HEK293T (cell line): Measurements from ENCODE around the gene CNOT1.
"Not testable (repeated sequence)": the region's sequence is repeated elsewhere in the genome, so short reads cannot be mapped to it uniquely, and the experiment has no call there.

Source experiments
- CTCF ChIA-PET: fragments of 350-600 bp; formaldehyde crosslinking; extraction: SDS; loops from one replicate; lab custom pipeline; 2021; ENCODE audit warnings: antibody characterized with exemption, inconsistent platforms; lab: Yijun Ruan, JAX
- POLR2A ChIA-PET: fragments of 350-600 bp; formaldehyde crosslinking; extraction: SDS; loops from one replicate; lab custom pipeline; 2020; ENCODE audit warnings: antibody characterized with exemption, inconsistent platforms; lab: Yijun Ruan, JAX
- DNase-seq: peaks from one replicate; pipeline ENCODE4 v3.0.0; 2012; ENCODE audit warnings: mixed read lengths; ENCODE audit errors: extremely low spot score
- ARNT ChIP-seq: fragments of 450-650 bp; IDR thresholded peaks from 2 replicates; pipeline ENCODE4 v1.6.1; 2017; ENCODE audit warnings: mild to moderate bottlenecking
- BHLHE40 ChIP-seq: fragments of 450-650 bp; IDR thresholded peaks from 2 replicates; pipeline ENCODE4 v1.6.1; 2016; ENCODE audit warnings: mild to moderate bottlenecking, moderate library complexity, borderline replicate concordance
- CTBP1 ChIP-seq: fragments of 450-650 bp; IDR thresholded peaks from 2 replicates; pipeline ENCODE4 v1.6.1; 2016; ENCODE audit warnings: borderline replicate concordance
- ELF4 ChIP-seq: fragments of 450-650 bp; IDR thresholded peaks from 2 replicates; pipeline ENCODE4 v1.6.1; 2017; ENCODE audit warnings: antibody characterized with exemption
- FOXA1 ChIP-seq: fragments of 450-650 bp; IDR thresholded peaks from 2 replicates; pipeline ENCODE4 v1.6.1; 2016; ENCODE audit warnings: mild to moderate bottlenecking
- FOXK2 ChIP-seq: fragments of 450-650 bp; IDR thresholded peaks from 2 replicates; pipeline ENCODE4 v1.6.1; 2016; ENCODE audit warnings: mild to moderate bottlenecking
- FOXM1 ChIP-seq: fragments of 450-650 bp; IDR thresholded peaks from 2 replicates; pipeline ENCODE4 v1.6.1; 2017; ENCODE audit warnings: mild to moderate bottlenecking, borderline replicate concordance
- HDGF ChIP-seq: fragments of 450-650 bp; IDR thresholded peaks from 2 replicates; pipeline ENCODE4 v1.6.1; 2017; ENCODE audit warnings: antibody characterized with exemption, borderline replicate concordance
- L3MBTL2 ChIP-seq: fragments of 450-650 bp; conservative IDR thresholded peaks from 2 replicates; pipeline ENCODE4 v1.6.1; 2016; ENCODE audit warnings: mild to moderate bottlenecking
- LEF1 ChIP-seq: fragments of 450-650 bp; IDR thresholded peaks from 2 replicates; pipeline ENCODE4 v1.6.1; 2017; ENCODE audit warnings: mild to moderate bottlenecking, borderline replicate concordance
- NFRKB ChIP-seq: fragments of 450-650 bp; IDR thresholded peaks from 2 replicates; pipeline ENCODE4 v1.6.1; 2016; ENCODE audit warnings: mild to moderate bottlenecking, moderate library complexity
- PKNOX1 ChIP-seq: fragments of 450-650 bp; IDR thresholded peaks from 2 replicates; pipeline ENCODE4 v1.6.1; 2016
- SP1 ChIP-seq: fragments of 450-650 bp; IDR thresholded peaks from 2 replicates; pipeline ENCODE4 v1.6.1; 2017
- SUZ12 ChIP-seq: fragments of 450-650 bp; IDR thresholded peaks from 2 replicates; pipeline ENCODE4 v1.6.1; 2016; ENCODE audit warnings: mild to moderate bottlenecking
- TARDBP ChIP-seq: fragments of 450-650 bp; IDR thresholded peaks from 2 replicates; pipeline ENCODE4 v1.6.1; 2016
- ZNF384 ChIP-seq: fragments of 450-650 bp; IDR thresholded peaks from 2 replicates; pipeline ENCODE4 v1.6.1; 2016

Gene CNOT1

GRCh38 chr16:58614860-58615259 is 14.8 kb downstream of the CNOT1 start:
- DNase-seq: no peak
- TF ChIP-seq L3MBTL2 (no peak), NFRKB (no peak), BHLHE40 (no peak), FOXM1 (no peak), SUZ12 (no peak), CTBP1 (no peak), PKNOX1 (no peak), ARNT (no peak), LEF1 (no peak), ZNF384 (no peak), FOXK2 (no peak), FOXA1 (no peak), ELF4 (no peak), SP1 (no peak), HDGF (no peak), TARDBP (no peak)
- POLR2A ChIA-PET: interaction anchor here (1.7 kb wide), 1 partner anchor 14 kb away, joined by 4 read pairs; the partner anchor contains the start of gene CNOT1
- CTCF ChIA-PET: interaction anchor here (0.6 kb wide), 1 partner anchor 26 kb away, joined by 5 read pairs; no protein-coding TSS in a partner anchor

- ChIA-PET CTCF (interaction anchor here (0.6 kb wide), 1 partner anchor 27 kb away, joined by 5 read pairs; no protein-coding TSS in a partner anchor), POLR2A (interaction anchor here (1.7 kb wide), 1 partner anchor 15 kb away, joined by 4 read pairs; the partner anchor contains the start of gene CNOT1)
- no peak for TF ChIP-seq FOXK2
- TF ChIP-seq SUZ12: no peak
- TF ChIP-seq SP1: no peak
- TF ChIP-seq NFRKB: no peak
- DNase-seq: no peak
Measured at GRCh38 chr16:58614212-58614611, 15.4 kb downstream of the CNOT1 start.

- CTCF ChIA-PET, POLR2A ChIA-PET, DNase-seq: not testable (repeated sequence)
Measured at GRCh38 chr16:58612965-58613364, 16.7 kb downstream of the CNOT1 start.

GRCh38 chr16:58608601-58609136 is 21.0 kb downstream of the CNOT1 start:
- POLR2A ChIA-PET: no interaction called here
- TF ChIP-seq ARNT: no peak
- no peak for TF ChIP-seq CTBP1
- TF ChIP-seq PKNOX1: no peak
- no peak for TF ChIP-seq BHLHE40
- no peak for TF ChIP-seq FOXA1
- TF ChIP-seq LEF1: no peak
- TF ChIP-seq HDGF: no peak
- TF ChIP-seq SUZ12: no peak
- TF ChIP-seq FOXM1: no peak
- no peak for TF ChIP-seq ELF4
- TF ChIP-seq NFRKB: no peak
- no peak for TF ChIP-seq FOXK2
- TF ChIP-seq L3MBTL2: no peak
- TF ChIP-seq SP1: no peak
- CTCF ChIA-PET: no interaction called here
- no peak for DNase-seq

- no peak for DNase-seq
- CTCF ChIA-PET: no interaction called here
- POLR2A ChIA-PET: no interaction called here
- TF ChIP-seq PKNOX1: no peak
- TF ChIP-seq HDGF: no peak
- no peak for TF ChIP-seq CTBP1
- TF ChIP-seq FOXM1: no peak
- no peak for TF ChIP-seq ZNF384
- TF ChIP-seq ELF4: no peak
- TF ChIP-seq SP1: no peak
- TF ChIP-seq SUZ12: no peak
- no peak for TF ChIP-seq ARNT
- TF ChIP-seq TARDBP: no peak
- TF ChIP-seq BHLHE40: no peak
- no peak for TF ChIP-seq L3MBTL2
- no peak for TF ChIP-seq FOXA1
Measured at GRCh38 chr16:58605562-58605961, 24.1 kb downstream of the CNOT1 start.

GRCh38 chr16:58591083-58591482 is 38.5 kb downstream of the CNOT1 start:
- no peak for TF ChIP-seq L3MBTL2
- CTCF ChIA-PET: interaction anchor here (0.5 to 1.0 kb wide), 2 partner anchors 70 to 86 kb away, joined by 3 read pairs; no protein-coding TSS in a partner anchor
- POLR2A ChIA-PET: no interaction called here
- DNase-seq: no peak
